ENCODE results near the gene GALNT18. TPM values are rescaled to one million over a fixed set of nuclear protein-coding genes. Genes with fewer than 3 reads are reported as not detected.

GALNT18 gene
- total RNA-seq, 1 donor from 2014 or later, result 76.9 TPM

GRCh38 chr11:11512090-11512489, 109.7 kb downstream of the GALNT18 start:
- DNase-seq, result no peak
- peak overlapping the region; percentile 38 for H3K4me3 Mint-ChIP-seq (ENCODE audit: unreplicated experiment)
- H3K9me3 Mint-ChIP-seq (ENCODE audit: unreplicated experiment), result peaks cover 8% of the 10 kb centered on the region
- peak overlapping the region; percentile 48 for H3K27ac Mint-ChIP-seq (ENCODE audit: unreplicated experiment)
- H3K27me3 Mint-ChIP-seq (ENCODE audit: unreplicated experiment), result peaks cover 14% of the 10 kb centered on the region
- no peaks in the 10 kb centered on the region for H3K36me3 Mint-ChIP-seq (ENCODE audit: unreplicated experiment)
- H3K4me1 Mint-ChIP-seq (ENCODE audit: low read depth, unreplicated experiment), result peaks cover 58% of the 10 kb centered on the region
- TF ChIP-seq, protein P1, sequence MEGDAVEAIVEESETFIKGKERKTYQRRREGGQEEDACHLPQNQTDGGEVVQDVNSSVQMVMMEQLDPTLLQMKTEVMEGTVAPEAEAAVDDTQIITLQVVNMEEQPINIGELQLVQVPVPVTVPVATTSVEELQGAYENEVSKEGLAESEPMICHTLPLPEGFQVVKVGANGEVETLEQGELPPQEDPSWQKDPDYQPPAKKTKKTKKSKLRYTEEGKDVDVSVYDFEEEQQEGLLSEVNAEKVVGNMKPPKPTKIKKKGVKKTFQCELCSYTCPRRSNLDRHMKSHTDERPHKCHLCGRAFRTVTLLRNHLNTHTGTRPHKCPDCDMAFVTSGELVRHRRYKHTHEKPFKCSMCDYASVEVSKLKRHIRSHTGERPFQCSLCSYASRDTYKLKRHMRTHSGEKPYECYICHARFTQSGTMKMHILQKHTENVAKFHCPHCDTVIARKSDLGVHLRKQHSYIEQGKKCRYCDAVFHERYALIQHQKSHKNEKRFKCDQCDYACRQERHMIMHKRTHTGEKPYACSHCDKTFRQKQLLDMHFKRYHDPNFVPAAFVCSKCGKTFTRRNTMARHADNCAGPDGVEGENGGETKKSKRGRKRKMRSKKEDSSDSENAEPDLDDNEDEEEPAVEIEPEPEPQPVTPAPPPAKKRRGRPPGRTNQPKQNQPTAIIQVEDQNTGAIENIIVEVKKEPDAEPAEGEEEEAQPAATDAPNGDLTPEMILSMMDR (IDR thresholded peaks at IDR 0.05; ENCODE audit: partially characterized antibody, unreplicated experiment), result no peak

DNA sequence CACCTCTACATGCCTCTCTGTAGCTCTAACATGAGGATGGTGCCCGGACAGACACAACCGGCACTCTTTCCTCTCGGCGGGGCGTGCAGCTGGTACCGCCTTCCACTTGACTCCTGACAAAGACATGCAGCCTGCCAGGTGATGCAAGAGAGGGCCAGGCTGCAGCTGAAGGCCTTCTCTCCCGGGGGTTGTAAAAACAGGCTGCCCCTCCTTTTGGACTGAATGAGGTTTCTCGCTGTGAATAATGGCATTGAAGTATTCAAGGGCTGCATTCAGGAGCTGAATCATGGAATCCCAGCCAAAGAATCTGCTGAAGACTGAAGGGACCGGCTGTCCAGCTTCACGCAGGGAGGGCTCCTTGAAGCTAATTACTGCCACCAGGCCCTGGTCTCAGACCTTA, 110.9 kb downstream of the GALNT18 start:
- DNase-seq, result peak; percentile 44
- Mint-ChIP-seq H3K36me3 (ENCODE audit: unreplicated experiment) (no peaks in the 10 kb centered on the region), H3K27me3 (ENCODE audit: unreplicated experiment) (peaks cover 8% of the 10 kb centered on the region), H3K4me3 (ENCODE audit: unreplicated experiment) (no peak overlapping the region), H3K9me3 (ENCODE audit: unreplicated experiment) (peaks cover 8% of the 10 kb centered on the region), H3K27ac (ENCODE audit: unreplicated experiment) (peak overlapping the region; percentile 46), H3K4me1 (ENCODE audit: low read depth, unreplicated experiment) (peaks cover 54% of the 10 kb centered on the region)
- TF ChIP-seq, protein P1 (IDR thresholded peaks at IDR 0.05; ENCODE audit: partially characterized antibody, unreplicated experiment), result no peak

GRCh38 chr11:11505692-11506091, 116.1 kb downstream of the GALNT18 start:
- TF ChIP-seq, protein P1 (IDR thresholded peaks at IDR 0.05; ENCODE audit: partially characterized antibody, unreplicated experiment), result no peak
- Mint-ChIP-seq H3K27ac (ENCODE audit: unreplicated experiment) (no peak overlapping the region), H3K4me3 (ENCODE audit: unreplicated experiment) (no peak overlapping the region), H3K9me3 (ENCODE audit: unreplicated experiment) (peaks cover 2% of the 10 kb centered on the region), H3K36me3 (ENCODE audit: unreplicated experiment) (no peaks in the 10 kb centered on the region), H3K4me1 (ENCODE audit: low read depth, unreplicated experiment) (peaks cover 43% of the 10 kb centered on the region), H3K27me3 (ENCODE audit: unreplicated experiment) (peaks cover 2% of the 10 kb centered on the region)
- DNase-seq, result no peak

- DNase-seq, result no peak
- peaks cover 2% of the 10 kb centered on the region for H3K27me3 Mint-ChIP-seq (ENCODE audit: unreplicated experiment)
- H3K27ac Mint-ChIP-seq (ENCODE audit: unreplicated experiment), result no peak overlapping the region
- H3K36me3 Mint-ChIP-seq (ENCODE audit: unreplicated experiment), result no peaks in the 10 kb centered on the region
- TF ChIP-seq, protein P1 (IDR thresholded peaks at IDR 0.05; ENCODE audit: partially characterized antibody, unreplicated experiment), result no peak
- H3K9me3 Mint-ChIP-seq (ENCODE audit: unreplicated experiment), result peaks cover 2% of the 10 kb centered on the region
- H3K4me3 Mint-ChIP-seq (ENCODE audit: unreplicated experiment), result no peak overlapping the region
- peaks cover 41% of the 10 kb centered on the region for H3K4me1 Mint-ChIP-seq (ENCODE audit: low read depth, unreplicated experiment)
These were observed 116.6 kb downstream of the GALNT18 start for GRCh38 chr11:11505190-11505589.

DNA sequence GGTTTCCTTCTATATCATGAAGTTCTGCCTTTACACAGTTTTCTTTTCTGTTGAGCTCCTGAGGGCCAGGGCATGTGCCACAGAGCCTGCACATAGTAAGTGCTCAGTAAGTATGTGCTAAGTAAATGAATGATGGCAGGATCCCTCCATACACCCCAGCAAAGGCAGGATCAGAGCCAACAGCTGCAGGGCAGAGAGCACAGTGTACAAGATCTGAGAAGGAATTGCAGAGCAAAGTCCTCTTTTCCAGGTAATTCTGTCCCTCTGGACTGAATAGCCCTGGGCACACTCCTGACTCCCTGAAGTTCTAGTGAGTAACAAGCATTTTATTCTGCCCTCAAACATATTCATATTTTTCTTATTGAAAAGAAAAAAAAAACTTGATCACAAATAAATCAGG, 117.7 kb downstream of the GALNT18 start:
- no peaks in the 10 kb centered on the region for H3K36me3 Mint-ChIP-seq (ENCODE audit: unreplicated experiment)
- peaks cover 2% of the 10 kb centered on the region for H3K9me3 Mint-ChIP-seq (ENCODE audit: unreplicated experiment)
- H3K4me3 Mint-ChIP-seq (ENCODE audit: unreplicated experiment), result no peak overlapping the region
- no peak for DNase-seq
- TF ChIP-seq, protein P1 (IDR thresholded peaks at IDR 0.05; ENCODE audit: partially characterized antibody, unreplicated experiment), result no peak
- H3K27me3 Mint-ChIP-seq (ENCODE audit: unreplicated experiment), result peaks cover 2% of the 10 kb centered on the region
- no peak overlapping the region for H3K27ac Mint-ChIP-seq (ENCODE audit: unreplicated experiment)
- H3K4me1 Mint-ChIP-seq (ENCODE audit: low read depth, unreplicated experiment), result peaks cover 39% of the 10 kb centered on the region
